GM10266 (cell line): ENCODE measurements around the gene SHBG.

ENCODE experiments used
- DNase-seq: peaks from one replicate; pipeline ENCODE4 v3.0.0; 2012; ENCODE audit errors: extremely low spot score
- CTCF ChIP-seq: IDR thresholded peaks from 2 replicates; pipeline ENCODE4 v1.5.1; 2012; ENCODE audit warnings: mild to moderate bottlenecking, low read depth; ENCODE audit not compliant: control insufficient read depth, insufficient read depth; ENCODE audit errors: missing control alignments

SHBG gene

GRCh38 chr17:7651097-7651664 lies 21.2 kb downstream of the SHBG start:
- TF ChIP-seq CTCF = no peak
- no peak for DNase-seq

- no peak for TF ChIP-seq CTCF
- DNase-seq = no peak
Observed at GRCh38 chr17:7651665-7652387, 21.9 kb downstream of the SHBG start.

GRCh38 chr17:7652388-7653356 lies 22.7 kb downstream of the SHBG start:
- TF ChIP-seq CTCF = no peak
- DNase-seq = no peak

- no peak for TF ChIP-seq CTCF
- no peak for DNase-seq
Observed at GRCh38 chr17:7654832-7655540, 25.1 kb downstream of the SHBG start.

- DNase-seq = no peak
- no peak for TF ChIP-seq CTCF
Observed at GRCh38 chr17:7655541-7655840, 25.6 kb downstream of the SHBG start.

- DNase-seq = no peak
- TF ChIP-seq CTCF = no peak
Observed at GRCh38 chr17:7656958-7657609, 27.1 kb downstream of the SHBG start.
